IMR-90 (cell line): ENCODE data around the gene PITPNC1. TPM values are rescaled to one million over a fixed set of nuclear protein-coding genes. Genes with fewer than 3 reads are reported as not detected.
A peak's percentile ranks its signal among the peaks of the same experiment; 100 is the strongest.

Experiments
- ATAC-seq: fragments of 200-7000 bp; cut with Tn5 transposase; 2 replicates; pipeline ENCODE4 v1.9.1; 2020; ENCODE audit warnings: low read depth, mild to moderate bottlenecking, moderate library complexity
- BruUV-seq: library from RNA; stranded (reverse); fragments of 400-500 nt; replicated peaks from 2 replicates; lab custom pipeline; 2021; lab: Mats Ljungman, UMichigan
- CTCF ChIA-PET: fragments of 300-600 bp; formaldehyde crosslinking; extraction: SDS; loops from one replicate; lab custom pipeline; 2021; ENCODE audit warnings: antibody characterized with exemption; lab: Yijun Ruan, JAX
- POLR2A ChIA-PET: fragments of 300-600 bp; sonication (Branson Sonifier 250); formaldehyde crosslinking; loops from one replicate; lab custom pipeline; 2022; ENCODE audit warnings: antibody characterized with exemption; ENCODE audit not compliant: unreplicated experiment; lab: Charles Lee
- DNase-seq: peaks from one replicate; pipeline ENCODE4 v3.0.0; 2013
- H2AFZ ChIP-seq: replicated peaks from 2 replicates; pipeline ENCODE3; 2013; ENCODE audit warnings: low read length, mild to moderate bottlenecking; ENCODE audit not compliant: poor library complexity
- H2AK5ac ChIP-seq: 2 replicates; pipeline ENCODE4 v1.6.1; 2013; ENCODE audit warnings: low read depth, low read length, inconsistent platforms
- H2AK9ac ChIP-seq: replicated peaks from 2 replicates; pipeline ENCODE3; 2013; ENCODE audit warnings: mild to moderate bottlenecking, low read depth, low read length, moderate library complexity; ENCODE audit not compliant: poor library complexity
- H2BK120ac ChIP-seq: 2 replicates; pipeline ENCODE4 v1.6.1; 2013; ENCODE audit warnings: low read depth, low read length, inconsistent platforms
- H2BK15ac ChIP-seq: 3 replicates; pipeline ENCODE4 v1.6.1; 2013; ENCODE audit warnings: low read depth, low read length, inconsistent platforms
- H2BK20ac ChIP-seq: 2 replicates; pipeline ENCODE4 v1.6.1; 2013; ENCODE audit warnings: low read depth, mild to moderate bottlenecking, inconsistent platforms, low read length, moderate library complexity
- H2BK5ac ChIP-seq: 2 replicates; pipeline ENCODE4 v1.6.1; 2013; ENCODE audit warnings: mild to moderate bottlenecking, low read depth, low read length, inconsistent platforms; ENCODE audit not compliant: poor library complexity, severe bottlenecking
- H3K14ac ChIP-seq: replicated peaks from 2 replicates; pipeline ENCODE4 v1.6.1; 2013; ENCODE audit warnings: low read depth, low read length, inconsistent platforms
- H3K18ac ChIP-seq: 2 replicates; pipeline ENCODE4 v1.6.1; 2013; ENCODE audit warnings: low read depth, low read length, control low read depth
- H3K23ac ChIP-seq: 2 replicates; pipeline ENCODE4 v1.6.1; 2013; ENCODE audit warnings: low read depth, low read length, inconsistent platforms
- H3K27ac ChIP-seq: 2 replicates; pipeline ENCODE4 v1.5.1; 2013; ENCODE audit warnings: mild to moderate bottlenecking, control low read depth, low read length; ENCODE audit not compliant: insufficient read depth
- H3K27me3 ChIP-seq: 2 replicates; pipeline ENCODE4 v1.6.1; 2013; ENCODE audit warnings: low read length; ENCODE audit not compliant: control insufficient read depth, insufficient read depth
- H3K36me3 ChIP-seq: 2 replicates; pipeline ENCODE4 v1.6.1; 2013; ENCODE audit warnings: low read length, mixed read lengths; ENCODE audit not compliant: control insufficient read depth, insufficient read depth
- H3K4ac ChIP-seq: 2 replicates; pipeline ENCODE4 v1.6.1; 2013; ENCODE audit warnings: low read depth, low read length, inconsistent platforms
- H3K4me1 ChIP-seq: 2 replicates; pipeline ENCODE4 v1.6.1; 2013; ENCODE audit warnings: low read length, mixed read lengths; ENCODE audit not compliant: control insufficient read depth, insufficient read depth
- H3K4me2 ChIP-seq: 2 replicates; pipeline ENCODE4 v1.6.1; 2013; ENCODE audit warnings: low read depth, mild to moderate bottlenecking, control low read depth, low read length, moderate library complexity
- H3K4me3 ChIP-seq: 2 replicates; pipeline ENCODE4 v1.5.1; 2013; ENCODE audit warnings: low read depth, mild to moderate bottlenecking, control low read depth, low read length, moderate library complexity; ENCODE audit not compliant: insufficient read depth
- H3K56ac ChIP-seq: 2 replicates; pipeline ENCODE4 v1.6.1; 2013; ENCODE audit warnings: low read length, inconsistent platforms; ENCODE audit not compliant: insufficient read depth; ENCODE audit errors: extremely low read depth
- H3K79me1 ChIP-seq, 2 experiments: 2 replicates each; pipeline ENCODE4 v1.6.1; 2013; ENCODE audit warnings: low read length in 2 of 2, inconsistent platforms in 1 of 2, low read depth in 1 of 2
- H3K9ac ChIP-seq: 2 replicates; pipeline ENCODE4 v1.6.1; 2013; ENCODE audit warnings: low read depth, low read length, control low read depth
- H3K9me1 ChIP-seq: 2 replicates; pipeline ENCODE4 v1.6.1; 2013; ENCODE audit warnings: low read length, inconsistent platforms; ENCODE audit not compliant: insufficient read depth
- H3K9me3 ChIP-seq: 2 replicates; pipeline ENCODE4 v1.6.1; 2013; ENCODE audit warnings: low read length; ENCODE audit not compliant: control insufficient read depth, insufficient read depth
- H4K20me1 ChIP-seq: 2 replicates; pipeline ENCODE4 v1.6.1; 2013; ENCODE audit warnings: low read length, inconsistent platforms; ENCODE audit not compliant: insufficient read depth
- H4K5ac ChIP-seq: 2 replicates; pipeline ENCODE4 v1.6.1; 2013; ENCODE audit warnings: mild to moderate bottlenecking, low read depth, low read length, control low read depth
- H4K8ac ChIP-seq, 2 experiments: 2 replicates each; pipeline ENCODE4 v1.6.1; 2013; ENCODE audit warnings: low read depth in 2 of 2, low read length in 2 of 2, control low read depth in 1 of 2, inconsistent platforms in 1 of 2
- H4K91ac ChIP-seq: 2 replicates; pipeline ENCODE4 v1.6.1; 2013; ENCODE audit warnings: low read depth, low read length, inconsistent platforms; ENCODE audit not compliant: insufficient read depth
- BHLHE40 ChIP-seq: fragments of 150-350 bp; IDR thresholded peaks from 2 replicates; pipeline ENCODE4 v1.6.1; 2016; ENCODE audit warnings: mild to moderate bottlenecking, low read depth, low read length
- CEBPB ChIP-seq: IDR thresholded peaks from 2 replicates; pipeline ENCODE4 v1.6.1; 2012; ENCODE audit warnings: low read depth, low read length, improper control_type of control experiment
- FOS ChIP-seq: fragments of 150-350 bp; IDR thresholded peaks from 2 replicates; pipeline ENCODE4 v1.6.1; 2016; ENCODE audit warnings: low read depth, low read length
- MAFK ChIP-seq: IDR thresholded peaks from 2 replicates; pipeline ENCODE4 v1.6.1; 2012; ENCODE audit warnings: low read depth, low read length, improper control_type of control experiment
- MAZ ChIP-seq: IDR thresholded peaks from 2 replicates; pipeline ENCODE4 v1.6.1; 2012; ENCODE audit warnings: low read depth, mild to moderate bottlenecking, low read length, improper control_type of control experiment, moderate library complexity, borderline replicate concordance
- NFE2L2 ChIP-seq: fragments of 150-350 bp; IDR thresholded peaks from 2 replicates; pipeline ENCODE4 v1.6.1; 2016; ENCODE audit warnings: low read depth, mild to moderate bottlenecking, low read length
- POLR2A ChIP-seq: IDR thresholded peaks from 2 replicates; pipeline ENCODE4 v1.6.1; 2012; ENCODE audit warnings: mild to moderate bottlenecking, low read depth, low read length
- RAD21 ChIP-seq: IDR thresholded peaks from 2 replicates; pipeline ENCODE4 v1.6.1; 2012; ENCODE audit warnings: low read length, improper control_type of control experiment
- RCOR1 ChIP-seq: IDR thresholded peaks from 2 replicates; pipeline ENCODE4 v1.6.1; 2012; ENCODE audit warnings: mild to moderate bottlenecking, low read length, improper control_type of control experiment; ENCODE audit not compliant: insufficient replicate concordance
- RFX5 ChIP-seq: IDR thresholded peaks from 2 replicates; pipeline ENCODE4 v1.8.0; 2012; ENCODE audit warnings: low read depth, mild to moderate bottlenecking, low read length, moderate library complexity
- SMC3 ChIP-seq: fragments of 150-350 bp; IDR thresholded peaks from 2 replicates; pipeline ENCODE4 v1.6.1; 2016; ENCODE audit warnings: low read depth, mild to moderate bottlenecking, antibody characterized with exemption, low read length, moderate library complexity
- WGBS, 2 experiments: methylation state at CpG; one replicate each; pipeline versions ENCODE4 v1.1.5 to v1.1.7; 2013; ENCODE audit warnings: missing lambda C conversion rate in 2 of 2; ENCODE audit not compliant: insufficient read length in 1 of 2; ENCODE audit errors: extremely low coverage in 2 of 2; 5-methylcytosine and 5-hydroxymethylcytosine counted together
- dilution Hi-C: fragments of 300-500 bp; cut with HindIII; formaldehyde crosslinking; loops from one replicate; pipeline ENCODE4 v1.14.3; 2018; ENCODE audit warnings: low sequenced_read_pairs; ENCODE audit not compliant: unreplicated experiment
- in situ Hi-C: fragments of 300-500 bp; cut with MboI; formaldehyde crosslinking; loops from 3 replicates; pipeline ENCODE4 v1.14.3; 2019; ENCODE audit warnings: low sequenced_read_pairs, inconsistent platforms, mixed read lengths
- intact Hi-C: fragments of 100-400 bp; cut with micrococcal nuclease; formaldehyde crosslinking; loops from 2 replicates; pipeline ENCODE4 v1.10.0; 2022
- polyA plus RNA-seq, 3 experiments: library from polyadenylated mRNA; depleted of rRNA; stranded (reverse); fragments of >200 nt; gene quantifications; 2 replicates each; pipeline ENCODE4 v1.2.3, GENCODE V29; 2012; ENCODE audit warnings: low replicate concordance in 1 of 3
- total RNA-seq: library from RNA; depleted of rRNA; stranded (reverse); fragments of >200 nt; gene quantifications from 2 replicates; pipeline ENCODE4 v1.2.3, GENCODE V29; 2012
- TF ChIP-seq, protein P1 (sequence below): fragments of 150-350 bp; IDR thresholded peaks from 2 replicates; pipeline ENCODE4 v1.6.1; 2016; ENCODE audit warnings: low read depth, mild to moderate bottlenecking, low read length, moderate library complexity, borderline replicate concordance
- TF ChIP-seq, protein P2 (sequence below): fragments of 150-350 bp; IDR thresholded peaks from 2 replicates; pipeline ENCODE4 v1.6.1; 2017; ENCODE audit warnings: mild to moderate bottlenecking, antibody characterized with exemption, low read length, low read depth

Gene PITPNC1
- total and polyA plus RNA-seq, 2 of the 4 experiments (the other 2 are of a cell fraction), result 4.1 TPM

- Histone ChIP-seq H3K9me1 (no peaks in the 10 kb centered on the region), H3K79me1 (peaks cover 10 to 27% of the 10 kb centered on the region in 2 experiments), H3K4me2 (no peak overlapping the region), H4K8ac (peak overlapping the region; percentile 87 to 92; a peak in 3 of 4 replicates), H2BK5ac (no peak overlapping the region), H2BK20ac (no peak overlapping the region), H3K27ac (no peak overlapping the region), H2AK9ac (no peak overlapping the region), H3K4me1 (peaks cover 2% of the 10 kb centered on the region; the same call in 1 of the 2 replicates), H3K27me3 (no peaks in the 10 kb centered on the region; the same call in 1 of the 2 replicates), H3K4me3 (no peak overlapping the region), H4K91ac (no peak overlapping the region), H4K5ac (peak overlapping the region; percentile 75; the same call in 1 of the 2 replicates), H3K56ac (no peak overlapping the region), H3K18ac (no peak overlapping the region), H4K20me1 (no peaks in the 10 kb centered on the region), H3K36me3 (no peaks in the 10 kb centered on the region), H2AK5ac (no peak overlapping the region), H2BK120ac (no peak overlapping the region), H3K9ac (no peak overlapping the region), H3K9me3 (no peaks in the 10 kb centered on the region), H3K14ac (no peak overlapping the region), H3K4ac (no peak overlapping the region), H2AFZ (no peak overlapping the region), H2BK15ac (no peak overlapping the region), H3K23ac (no peak overlapping the region)
- no peak for TF ChIP-seq FOS
- TF ChIP-seq RCOR1, result no peak
- TF ChIP-seq, protein P1, sequence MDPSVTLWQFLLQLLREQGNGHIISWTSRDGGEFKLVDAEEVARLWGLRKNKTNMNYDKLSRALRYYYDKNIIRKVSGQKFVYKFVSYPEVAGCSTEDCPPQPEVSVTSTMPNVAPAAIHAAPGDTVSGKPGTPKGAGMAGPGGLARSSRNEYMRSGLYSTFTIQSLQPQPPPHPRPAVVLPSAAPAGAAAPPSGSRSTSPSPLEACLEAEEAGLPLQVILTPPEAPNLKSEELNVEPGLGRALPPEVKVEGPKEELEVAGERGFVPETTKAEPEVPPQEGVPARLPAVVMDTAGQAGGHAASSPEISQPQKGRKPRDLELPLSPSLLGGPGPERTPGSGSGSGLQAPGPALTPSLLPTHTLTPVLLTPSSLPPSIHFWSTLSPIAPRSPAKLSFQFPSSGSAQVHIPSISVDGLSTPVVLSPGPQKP, result no peak
- no peak for TF ChIP-seq CEBPB
- TF ChIP-seq RFX5, result no peak
- no peak for TF ChIP-seq POLR2A
- no peak for TF ChIP-seq NFE2L2
- TF ChIP-seq, protein P2, sequence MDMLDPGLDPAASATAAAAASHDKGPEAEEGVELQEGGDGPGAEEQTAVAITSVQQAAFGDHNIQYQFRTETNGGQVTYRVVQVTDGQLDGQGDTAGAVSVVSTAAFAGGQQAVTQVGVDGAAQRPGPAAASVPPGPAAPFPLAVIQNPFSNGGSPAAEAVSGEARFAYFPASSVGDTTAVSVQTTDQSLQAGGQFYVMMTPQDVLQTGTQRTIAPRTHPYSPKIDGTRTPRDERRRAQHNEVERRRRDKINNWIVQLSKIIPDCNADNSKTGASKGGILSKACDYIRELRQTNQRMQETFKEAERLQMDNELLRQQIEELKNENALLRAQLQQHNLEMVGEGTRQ, result no peak
- TF ChIP-seq MAZ, result no peak
- no peak for TF ChIP-seq BHLHE40
- TF ChIP-seq MAFK, result no peak
- no peak for TF ChIP-seq RAD21
- no peak for TF ChIP-seq SMC3
- DNase-seq, result no peak
- ChIA-PET POLR2A (no interaction called here), CTCF (interaction anchor here (0.7 kb wide), 1 partner anchor 147 kb away, joined by 7 read pairs; no protein-coding TSS in a partner anchor)
- dilution Hi-C loops, result no loop called here
- no CpG with 5 or more reads among the region's 6 CpGs for WGBS, 2 experiments
- ATAC-seq, result no peak
- BruUV-seq, result no TSS peak
- in situ Hi-C loops, result no loop called here
- intact Hi-C loops, result loop anchor here (10.0 kb wide), 1 partner anchor 758 kb away; no protein-coding TSS in a partner anchor
Measured at GRCh38 chr17:67716405-67716798, 339.3 kb downstream of the PITPNC1 start.
